GM18526 (cell line): ENCODE data around the gene SHISAL2A.

Experiments
- POLR2A ChIP-seq: IDR thresholded peaks from 3 replicates; pipeline ENCODE4 v1.6.1; 2011; ENCODE audit not compliant: insufficient read length; ENCODE audit errors: extremely low read depth

SHISAL2A gene

GRCh38 chr1:52632732-52633290 is at the start of gene SHISAL2A:
Gene SHISAL2A, plus strand, starts transcription at chr1:52633168. Its CDS starts 326 bp downstream, at chr1:52633494.
- no peak for TF ChIP-seq POLR2A

- no peak for TF ChIP-seq POLR2A
Measured at GRCh38 chr1:52585474-52585873, 47.5 kb upstream of the SHISAL2A start.

- no peak for TF ChIP-seq POLR2A
Measured at GRCh38 chr1:52588027-52588426, 44.9 kb upstream of the SHISAL2A start.

GRCh38 chr1:52588535-52588934 is 44.4 kb upstream of the SHISAL2A start:
- no peak for TF ChIP-seq POLR2A

- TF ChIP-seq POLR2A: no peak
Measured at GRCh38 chr1:52590266-52590665, 42.7 kb upstream of the SHISAL2A start.

GRCh38 chr1:52592637-52593323 is 40.2 kb upstream of the SHISAL2A start:
- no peak for TF ChIP-seq POLR2A

- no peak for TF ChIP-seq POLR2A
Measured at GRCh38 chr1:52593495-52593894, 39.5 kb upstream of the SHISAL2A start.

GRCh38 chr1:52595061-52595460 is 37.9 kb upstream of the SHISAL2A start:
- TF ChIP-seq POLR2A: no peak

GRCh38 chr1:52597912-52598311 is 35.1 kb upstream of the SHISAL2A start:
- TF ChIP-seq POLR2A: no peak

GRCh38 chr1:52598729-52599128 is 34.2 kb upstream of the SHISAL2A start:
- no peak for TF ChIP-seq POLR2A

- no peak for TF ChIP-seq POLR2A
Measured at GRCh38 chr1:52599236-52599635, 33.7 kb upstream of the SHISAL2A start.

GRCh38 chr1:52600533-52601179 is 32.3 kb upstream of the SHISAL2A start:
- no peak for TF ChIP-seq POLR2A

- TF ChIP-seq POLR2A: no peak
Measured at GRCh38 chr1:52601519-52601918, 31.4 kb upstream of the SHISAL2A start.

GRCh38 chr1:52601991-52602855 is 30.7 kb upstream of the SHISAL2A start, which contains the start of gene GPX7:
Gene GPX7, plus strand, starts transcription at chr1:52602371. Its CDS starts 39 bp downstream, at chr1:52602410.
- no peak for TF ChIP-seq POLR2A

GRCh38 chr1:52602856-52603600 is 29.9 kb upstream of the SHISAL2A start:
- no peak for TF ChIP-seq POLR2A
